GM21786 (cell line): ENCODE results near the gene CLOCK.
A peak's percentile ranks its signal among the peaks of the same experiment; 100 is the strongest.
"Not testable (repeated sequence)": the region's sequence is repeated elsewhere in the genome, so short reads cannot be mapped to it uniquely, and the experiment has no call there.

Experiments used
- ATAC-seq: cut with Tn5 transposase; IDR thresholded peaks from one replicate; pipeline ENCODE4 v1.9.1; 2021; ENCODE audit not compliant: unreplicated experiment

The CLOCK gene

GRCh38 chr4:55546756-55547465 is at the start of gene CLOCK:
CLOCK (minus strand) TSS chr4:55546909; CDS start chr4:55482785, 64,124 bp downstream.
- peak; percentile 72 for ATAC-seq

DNA sequence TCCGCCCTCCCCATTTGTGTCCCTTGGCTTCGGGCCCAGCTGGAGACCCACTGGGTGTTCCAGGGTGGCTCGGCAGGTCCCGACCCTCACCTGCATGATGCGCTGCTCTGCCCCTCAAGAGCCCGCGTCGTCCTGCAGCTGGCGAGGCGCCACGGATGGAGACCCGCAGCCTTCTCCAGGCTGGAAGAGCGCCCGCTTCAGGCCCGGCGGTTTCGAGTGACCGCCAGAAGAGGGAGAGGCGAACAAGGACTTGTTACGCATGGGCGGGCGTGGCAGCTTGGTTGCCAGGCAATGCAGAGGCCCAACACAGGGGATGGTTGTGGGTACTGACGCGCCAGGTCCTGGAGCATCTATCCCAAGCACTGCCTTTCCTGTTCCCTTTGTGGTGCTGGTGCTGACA is 45.3 kb upstream of the CLOCK start, which contains the start of gene PDCL2:
Gene PDCL2, minus strand, starts transcription at position 232 of the 400 bp plus-strand sequence. Its CDS starts 136 bp downstream, at position 96.
- no peak for ATAC-seq

DNA sequence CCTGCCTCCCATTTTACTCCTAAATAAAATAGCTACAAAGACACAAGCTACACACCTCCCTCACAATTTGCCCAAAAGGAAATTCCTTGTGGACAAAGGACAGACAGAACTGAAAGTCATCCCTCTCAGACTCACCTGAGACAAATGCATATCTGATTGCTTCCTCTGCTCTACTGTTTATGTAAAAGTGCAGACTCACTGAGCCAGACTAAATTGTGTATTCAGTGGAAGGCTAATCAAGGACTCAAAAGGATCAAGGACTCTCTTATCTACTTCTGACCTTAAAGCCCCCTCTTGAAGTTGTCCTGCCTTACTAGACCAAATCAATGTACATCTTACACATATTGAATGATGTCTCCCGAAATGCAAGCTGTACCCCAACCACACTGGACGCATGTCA is 41.5 kb upstream of the CLOCK start:
- ATAC-seq: no peak

DNA sequence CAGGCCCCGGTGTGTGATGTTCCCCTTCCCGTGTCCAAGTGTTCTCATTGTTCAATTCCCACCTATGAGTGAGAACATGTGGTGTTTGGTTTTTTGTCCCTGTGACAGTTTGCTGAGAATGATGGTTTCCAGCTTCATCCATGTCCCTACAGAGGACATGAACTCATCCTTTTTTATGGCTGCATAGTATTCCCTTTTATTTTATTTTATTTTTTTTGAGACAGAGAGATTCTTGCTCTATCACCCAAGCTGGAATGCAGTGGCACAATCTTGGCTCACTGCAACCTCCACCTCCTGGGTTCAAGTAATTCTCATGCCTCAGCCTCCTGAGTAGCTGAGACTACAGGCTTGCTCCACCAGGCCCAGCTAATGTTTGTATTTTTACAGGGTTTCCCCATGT is 36.1 kb upstream of the CLOCK start:
- not testable (repeated sequence) for ATAC-seq

GRCh38 chr4:55578341-55579010 is 31.8 kb upstream of the CLOCK start:
- ATAC-seq: no peak

GRCh38 chr4:55575513-55575912 is 28.8 kb upstream of the CLOCK start:
- ATAC-seq: no peak

GRCh38 chr4:55574252-55574651 is 27.5 kb upstream of the CLOCK start:
- no peak for ATAC-seq

DNA sequence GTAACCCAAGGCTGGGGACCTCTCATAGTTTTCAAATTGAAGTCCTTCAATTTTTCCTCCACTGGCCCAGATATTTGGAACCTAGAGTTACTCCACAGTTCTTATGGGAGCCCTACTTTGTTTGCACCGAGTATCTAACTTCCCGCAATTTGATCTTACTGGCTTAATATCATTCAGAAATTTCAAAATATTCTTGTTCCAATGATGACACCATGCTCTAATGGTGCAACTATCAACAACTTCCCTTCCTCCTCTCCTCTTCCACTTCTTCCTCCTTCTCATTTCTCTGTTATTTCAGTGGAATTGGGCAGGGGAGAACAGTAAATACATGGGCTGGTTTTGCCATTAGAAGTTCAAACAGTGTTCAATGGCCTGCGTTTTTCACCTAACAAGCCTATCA is 25.1 kb upstream of the CLOCK start:
- no peak for ATAC-seq

DNA sequence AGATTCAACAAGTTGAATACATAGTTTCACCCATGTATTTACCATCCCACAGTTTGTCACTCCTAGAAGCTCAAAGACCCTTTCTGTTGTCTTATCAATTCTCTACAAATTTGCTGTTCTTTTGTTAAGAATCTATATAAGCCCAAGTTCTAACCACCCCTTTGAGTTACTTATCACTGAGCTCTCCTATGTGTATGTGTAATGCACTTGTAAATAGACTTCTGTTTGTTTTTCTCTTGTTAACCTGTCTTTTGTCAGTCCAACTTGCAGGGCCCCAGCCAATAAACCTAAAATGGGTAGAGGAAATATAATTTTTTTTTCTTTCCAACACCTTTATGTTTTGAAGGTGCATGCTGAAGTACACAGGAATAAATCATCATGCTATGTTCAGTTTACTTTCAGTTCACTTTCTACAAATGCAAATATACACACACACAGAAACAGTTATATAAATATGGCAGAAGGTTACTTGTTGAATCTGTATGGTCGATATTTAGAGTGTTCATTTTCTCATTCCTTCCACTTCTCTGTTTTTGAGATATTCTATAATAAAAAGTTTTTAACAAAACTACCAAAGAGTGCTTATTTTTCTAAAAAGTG is 22.3 kb upstream of the CLOCK start:
- ATAC-seq: peak; percentile 50

DNA sequence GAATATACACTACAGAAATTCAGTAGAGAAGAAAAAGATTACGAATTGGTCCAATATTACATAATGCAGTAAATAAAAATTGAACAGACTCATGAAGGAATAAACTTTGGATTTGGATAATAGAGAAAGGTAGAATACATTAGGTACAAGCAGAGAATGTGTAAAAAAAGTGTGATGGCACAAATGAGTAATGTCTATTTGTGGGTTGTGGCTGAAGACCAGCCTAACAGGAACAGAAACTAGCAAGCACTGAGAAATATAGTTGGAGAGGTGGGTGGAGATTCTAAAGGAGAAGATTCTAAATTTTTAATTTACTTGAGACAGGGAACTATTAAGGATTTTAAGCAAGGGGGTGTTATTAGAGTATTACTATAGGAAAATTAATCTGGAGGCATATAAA is 15.2 kb upstream of the CLOCK start:
- ATAC-seq: peak; percentile 100

GRCh38 chr4:55560096-55560495 is 13.4 kb upstream of the CLOCK start:
- no peak for ATAC-seq

- peak; percentile 52 for ATAC-seq
Observed at GRCh38 chr4:55554453-55555030, 7.8 kb upstream of the CLOCK start.

DNA sequence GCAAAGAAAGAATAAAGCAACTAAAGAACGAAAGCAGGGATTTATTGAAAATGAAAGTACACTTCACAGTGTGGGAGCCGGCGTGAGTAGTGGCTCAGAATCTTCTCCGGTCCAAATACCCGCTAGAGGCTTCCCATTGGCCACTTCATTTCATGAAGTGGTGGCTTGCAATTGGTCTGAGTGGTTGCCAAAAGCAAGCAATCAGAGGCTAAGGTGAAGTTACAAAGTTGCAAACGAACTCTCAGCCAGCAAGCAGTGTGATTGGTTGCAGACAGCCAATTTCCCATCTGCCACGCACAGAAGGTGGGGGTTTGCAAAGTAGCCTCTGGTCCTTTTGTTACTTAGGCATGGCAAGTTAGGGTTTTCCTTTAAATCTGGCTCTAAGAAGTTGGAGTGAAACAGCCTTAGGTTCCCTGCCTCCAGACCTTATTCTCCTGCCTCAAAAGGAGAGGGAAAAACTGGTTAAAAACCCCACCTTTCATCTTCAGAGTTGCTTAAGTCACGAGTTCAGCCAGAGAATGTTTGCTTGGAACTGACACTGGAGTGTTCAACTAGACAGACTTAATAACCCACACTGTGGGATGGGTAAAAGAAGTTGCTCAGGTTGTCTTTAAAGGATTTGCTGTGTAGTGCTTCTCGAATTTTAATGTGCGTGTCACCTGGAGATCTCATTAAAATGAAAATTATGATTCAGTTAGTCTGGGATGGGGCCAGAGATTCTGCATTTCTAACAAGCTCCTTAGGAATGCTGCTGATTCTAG is 6.9 kb upstream of the CLOCK start:
- no peak for ATAC-seq

DNA sequence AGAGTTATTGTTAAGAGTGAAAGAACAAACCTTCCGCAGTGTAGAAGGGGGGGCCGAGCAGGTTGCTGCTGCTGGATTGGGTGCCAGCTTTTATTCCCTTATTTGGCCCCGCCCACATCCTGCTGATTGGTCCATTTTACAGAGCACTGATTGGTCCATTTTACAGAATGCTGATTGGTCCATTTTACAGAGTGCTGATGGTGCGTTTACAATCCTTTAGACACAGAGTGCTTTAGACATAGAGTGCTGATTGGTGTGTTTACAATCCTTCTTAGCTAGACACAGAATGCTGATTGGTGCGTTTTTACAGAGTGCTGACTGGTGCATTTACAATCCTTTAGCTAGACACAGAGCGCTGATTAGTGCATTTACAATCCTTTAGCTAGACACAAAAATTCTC is 5.3 kb upstream of the CLOCK start:
- ATAC-seq: not testable (repeated sequence)

DNA sequence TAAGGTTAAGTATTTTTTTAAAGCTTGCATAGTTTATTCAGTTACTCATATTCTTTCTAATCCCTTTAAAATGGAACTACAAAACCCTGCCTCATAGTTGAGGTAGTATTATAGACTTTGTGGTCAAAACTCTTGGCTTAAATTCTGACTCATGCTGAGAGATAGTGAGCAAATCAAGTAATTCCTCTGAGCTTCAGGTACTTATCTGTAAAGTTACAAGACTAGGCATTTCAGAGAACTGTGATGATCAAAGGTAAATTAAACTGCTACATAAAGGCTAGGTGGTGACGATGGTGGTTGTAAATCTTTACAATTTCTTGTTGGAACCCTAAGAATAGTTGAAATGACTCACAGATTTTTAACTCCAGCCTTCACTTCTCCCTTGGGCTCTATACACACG is 3.2 kb upstream of the CLOCK start:
- no peak for ATAC-seq

DNA sequence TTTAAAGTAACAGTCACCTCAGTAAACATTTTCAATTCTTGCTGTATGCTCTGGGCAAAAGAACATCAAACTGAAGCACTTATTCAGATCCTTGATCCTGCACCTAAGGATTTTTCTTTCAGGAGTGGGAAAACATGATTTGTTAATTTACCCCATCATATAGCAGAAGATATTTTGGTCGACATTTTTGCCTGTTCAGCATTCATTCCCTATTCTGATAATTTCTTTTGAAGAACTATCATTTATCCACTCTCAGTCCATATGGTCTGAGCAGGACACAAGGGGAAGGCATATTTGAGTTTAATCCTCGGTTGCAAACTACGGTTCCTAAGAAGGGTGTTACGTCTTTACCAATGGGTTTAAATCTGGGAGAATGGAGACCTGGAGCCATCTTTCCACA is 1.2 kb upstream of the CLOCK start:
- ATAC-seq: no peak

GRCh38 chr4:55547466-55547770 is 709 bp upstream of the CLOCK start:
- no peak for ATAC-seq

DNA sequence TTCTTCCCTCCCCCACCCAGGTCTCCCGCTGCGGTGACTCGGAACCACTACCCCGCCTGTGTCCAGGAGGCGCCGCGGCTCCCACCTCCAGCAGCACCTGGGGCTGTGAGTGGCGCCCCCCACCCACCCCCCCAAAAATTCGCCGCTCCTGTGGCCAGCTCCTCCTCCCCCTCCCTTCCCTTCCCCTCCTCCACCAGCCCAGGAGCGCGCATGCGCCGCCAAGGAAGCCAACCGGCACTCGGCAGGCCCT is 278 bp downstream of the CLOCK start:
- ATAC-seq: peak; percentile 6

DNA sequence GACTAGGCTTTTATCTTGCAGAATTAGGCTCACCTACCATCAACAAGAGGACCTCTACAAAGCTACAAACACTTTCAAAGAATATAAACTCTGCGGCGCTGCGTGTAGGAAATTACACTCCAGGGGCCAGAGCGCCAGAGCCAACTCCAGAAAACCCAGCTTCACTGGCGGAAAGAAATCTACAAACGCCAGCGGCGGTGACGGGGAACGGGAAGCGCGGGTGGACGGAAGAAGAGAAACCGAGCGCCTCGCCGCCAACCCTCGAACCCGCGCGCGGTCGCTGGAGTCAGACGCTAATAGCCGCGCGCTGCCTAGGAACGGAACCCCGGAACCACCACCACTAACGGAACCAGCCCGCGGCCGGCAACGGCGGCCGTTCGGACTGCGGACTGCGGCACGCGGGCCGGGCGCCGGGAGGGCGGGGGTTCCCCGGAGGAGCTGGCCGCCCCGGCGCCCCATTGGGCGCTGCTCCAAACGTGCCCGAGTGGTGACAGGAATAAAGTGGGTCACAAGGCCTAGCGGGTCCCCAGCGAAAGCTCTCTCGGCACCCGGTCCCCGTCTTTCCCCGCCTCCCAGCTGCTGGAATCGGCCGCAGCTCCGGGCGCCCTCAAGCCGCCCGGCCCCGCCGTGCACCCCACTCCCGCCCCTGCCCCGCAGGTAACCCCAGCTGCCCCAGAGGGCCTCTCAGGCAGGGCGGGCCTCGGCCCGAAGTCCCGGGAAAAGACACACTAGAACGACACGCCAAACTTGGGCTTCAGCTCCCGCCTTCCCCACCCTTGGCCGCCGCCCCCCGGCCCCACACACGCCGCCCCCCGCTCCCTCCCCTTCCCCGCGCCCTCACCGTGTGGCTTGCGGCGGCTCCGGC is 836 bp downstream of the CLOCK start:
- peak; percentile 40 for ATAC-seq

DNA sequence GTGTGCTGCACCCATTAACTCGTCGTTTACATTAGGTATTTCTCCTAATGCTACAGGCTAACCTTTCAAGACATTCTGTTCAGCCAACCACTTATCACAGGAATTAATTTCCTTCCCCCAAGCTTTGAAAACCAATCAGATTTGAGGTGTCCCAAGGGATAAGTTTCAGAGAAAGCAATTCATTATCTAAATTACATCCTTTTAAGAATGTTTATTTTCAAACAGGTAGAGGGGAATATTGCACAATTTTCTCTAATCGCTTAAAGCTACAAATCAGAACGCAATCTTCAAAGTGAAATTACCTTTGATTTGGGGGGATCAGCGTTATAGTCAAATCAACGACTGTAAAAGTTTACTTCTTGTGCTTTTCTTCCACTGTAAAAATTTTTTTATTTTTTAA is 1.6 kb downstream of the CLOCK start:
- ATAC-seq: no peak

- no peak for ATAC-seq
Observed at GRCh38 chr4:55543858-55544257, 2.9 kb downstream of the CLOCK start.
